ENCODE data around the gene ARHGAP22.

DNA sequence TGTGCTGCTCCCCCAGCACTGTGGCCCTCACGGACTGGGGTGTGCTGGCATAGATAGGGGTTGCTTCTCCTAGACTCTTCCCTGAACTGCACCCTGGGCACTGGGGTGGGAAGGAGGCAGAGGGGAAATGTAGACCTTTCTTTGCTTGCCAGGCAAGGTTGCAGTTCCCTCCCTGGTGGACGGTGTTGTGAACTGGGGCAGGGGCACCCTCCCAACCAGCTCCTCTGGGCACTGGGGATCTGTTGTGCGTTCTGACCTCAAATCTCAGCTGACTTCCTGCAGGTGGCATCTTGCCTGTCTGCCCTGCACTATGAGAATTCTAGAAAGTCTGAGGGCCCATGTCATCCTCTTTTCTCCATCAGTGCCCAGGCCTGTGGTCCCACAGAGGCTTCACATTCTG lies 53.9 kb downstream of the ARHGAP22 start:
- TF ChIP-seq POLR2AphosphoS5 (IDR thresholded peaks at IDR 0.05; ENCODE audit: low read depth, low read length), result no peak
- no peak for TF ChIP-seq EZH2phosphoT487 (IDR thresholded peaks at IDR 0.05; ENCODE audit: borderline replicate concordance)
- TF ChIP-seq SIN3A (IDR thresholded peaks at IDR 0.05; ENCODE audit: low read depth), result no peak
- TF ChIP-seq, protein P1, sequence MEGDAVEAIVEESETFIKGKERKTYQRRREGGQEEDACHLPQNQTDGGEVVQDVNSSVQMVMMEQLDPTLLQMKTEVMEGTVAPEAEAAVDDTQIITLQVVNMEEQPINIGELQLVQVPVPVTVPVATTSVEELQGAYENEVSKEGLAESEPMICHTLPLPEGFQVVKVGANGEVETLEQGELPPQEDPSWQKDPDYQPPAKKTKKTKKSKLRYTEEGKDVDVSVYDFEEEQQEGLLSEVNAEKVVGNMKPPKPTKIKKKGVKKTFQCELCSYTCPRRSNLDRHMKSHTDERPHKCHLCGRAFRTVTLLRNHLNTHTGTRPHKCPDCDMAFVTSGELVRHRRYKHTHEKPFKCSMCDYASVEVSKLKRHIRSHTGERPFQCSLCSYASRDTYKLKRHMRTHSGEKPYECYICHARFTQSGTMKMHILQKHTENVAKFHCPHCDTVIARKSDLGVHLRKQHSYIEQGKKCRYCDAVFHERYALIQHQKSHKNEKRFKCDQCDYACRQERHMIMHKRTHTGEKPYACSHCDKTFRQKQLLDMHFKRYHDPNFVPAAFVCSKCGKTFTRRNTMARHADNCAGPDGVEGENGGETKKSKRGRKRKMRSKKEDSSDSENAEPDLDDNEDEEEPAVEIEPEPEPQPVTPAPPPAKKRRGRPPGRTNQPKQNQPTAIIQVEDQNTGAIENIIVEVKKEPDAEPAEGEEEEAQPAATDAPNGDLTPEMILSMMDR (IDR thresholded peaks at IDR 0.05 in 2 of 3, conservative IDR thresholded peaks at IDR 0.05 in 1 of 3; ENCODE audit: borderline replicate concordance in 1 of 3, insufficient read depth in 1 of 3, low read depth in 2 of 3, low read length in 2 of 3), result no peak
- no peak for TF ChIP-seq ZFX (IDR thresholded peaks at IDR 0.05)
- TF ChIP-seq, protein P2, sequence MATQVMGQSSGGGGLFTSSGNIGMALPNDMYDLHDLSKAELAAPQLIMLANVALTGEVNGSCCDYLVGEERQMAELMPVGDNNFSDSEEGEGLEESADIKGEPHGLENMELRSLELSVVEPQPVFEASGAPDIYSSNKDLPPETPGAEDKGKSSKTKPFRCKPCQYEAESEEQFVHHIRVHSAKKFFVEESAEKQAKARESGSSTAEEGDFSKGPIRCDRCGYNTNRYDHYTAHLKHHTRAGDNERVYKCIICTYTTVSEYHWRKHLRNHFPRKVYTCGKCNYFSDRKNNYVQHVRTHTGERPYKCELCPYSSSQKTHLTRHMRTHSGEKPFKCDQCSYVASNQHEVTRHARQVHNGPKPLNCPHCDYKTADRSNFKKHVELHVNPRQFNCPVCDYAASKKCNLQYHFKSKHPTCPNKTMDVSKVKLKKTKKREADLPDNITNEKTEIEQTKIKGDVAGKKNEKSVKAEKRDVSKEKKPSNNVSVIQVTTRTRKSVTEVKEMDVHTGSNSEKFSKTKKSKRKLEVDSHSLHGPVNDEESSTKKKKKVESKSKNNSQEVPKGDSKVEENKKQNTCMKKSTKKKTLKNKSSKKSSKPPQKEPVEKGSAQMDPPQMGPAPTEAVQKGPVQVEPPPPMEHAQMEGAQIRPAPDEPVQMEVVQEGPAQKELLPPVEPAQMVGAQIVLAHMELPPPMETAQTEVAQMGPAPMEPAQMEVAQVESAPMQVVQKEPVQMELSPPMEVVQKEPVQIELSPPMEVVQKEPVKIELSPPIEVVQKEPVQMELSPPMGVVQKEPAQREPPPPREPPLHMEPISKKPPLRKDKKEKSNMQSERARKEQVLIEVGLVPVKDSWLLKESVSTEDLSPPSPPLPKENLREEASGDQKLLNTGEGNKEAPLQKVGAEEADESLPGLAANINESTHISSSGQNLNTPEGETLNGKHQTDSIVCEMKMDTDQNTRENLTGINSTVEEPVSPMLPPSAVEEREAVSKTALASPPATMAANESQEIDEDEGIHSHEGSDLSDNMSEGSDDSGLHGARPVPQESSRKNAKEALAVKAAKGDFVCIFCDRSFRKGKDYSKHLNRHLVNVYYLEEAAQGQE (IDR thresholded peaks at IDR 0.05; ENCODE audit: low read depth), result no peak
- no peak for TF ChIP-seq CEBPB (IDR thresholded peaks at IDR 0.05; ENCODE audit: low read depth)
- no peak for TF ChIP-seq EZH2 (IDR thresholded peaks at IDR 0.05)
- TF ChIP-seq CBX3 (IDR thresholded peaks at IDR 0.05; ENCODE audit: low read depth), result no peak
- no peak for TF ChIP-seq POLR2A (IDR thresholded peaks at IDR 0.05; ENCODE audit: borderline replicate concordance, extremely low read depth, insufficient read depth, insufficient read length)

Data from HCT116 (cell line).